ENCODE measurements around the gene ST3GAL4.

The ST3GAL4 gene

DNA sequence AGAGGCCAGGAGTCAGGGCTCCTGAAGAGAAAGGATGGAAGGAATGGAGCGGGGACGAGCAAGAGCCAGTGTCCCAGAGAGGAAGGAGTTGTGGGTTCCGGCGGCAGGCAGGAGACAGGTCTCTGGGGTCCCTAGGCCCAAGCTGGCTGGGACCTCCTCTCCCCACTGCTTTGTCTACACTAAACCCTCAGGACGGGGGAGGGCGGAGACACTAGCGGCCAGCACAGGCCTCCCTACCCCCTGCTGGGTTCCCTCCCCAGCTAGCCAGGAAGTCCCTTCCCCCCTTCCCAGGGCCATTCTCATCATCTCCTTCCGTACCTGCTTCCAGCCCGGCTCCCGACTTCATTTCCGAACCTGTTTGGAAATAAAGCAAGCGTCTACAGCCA is 79.5 kb downstream of the ST3GAL4 start:
- no peak for DNase-seq (ENCODE audit: low read depth)
- no peak overlapping the region for H3K4me3 ChIP-seq (ENCODE audit: low read depth, low read length)
- TF ChIP-seq, protein P1, sequence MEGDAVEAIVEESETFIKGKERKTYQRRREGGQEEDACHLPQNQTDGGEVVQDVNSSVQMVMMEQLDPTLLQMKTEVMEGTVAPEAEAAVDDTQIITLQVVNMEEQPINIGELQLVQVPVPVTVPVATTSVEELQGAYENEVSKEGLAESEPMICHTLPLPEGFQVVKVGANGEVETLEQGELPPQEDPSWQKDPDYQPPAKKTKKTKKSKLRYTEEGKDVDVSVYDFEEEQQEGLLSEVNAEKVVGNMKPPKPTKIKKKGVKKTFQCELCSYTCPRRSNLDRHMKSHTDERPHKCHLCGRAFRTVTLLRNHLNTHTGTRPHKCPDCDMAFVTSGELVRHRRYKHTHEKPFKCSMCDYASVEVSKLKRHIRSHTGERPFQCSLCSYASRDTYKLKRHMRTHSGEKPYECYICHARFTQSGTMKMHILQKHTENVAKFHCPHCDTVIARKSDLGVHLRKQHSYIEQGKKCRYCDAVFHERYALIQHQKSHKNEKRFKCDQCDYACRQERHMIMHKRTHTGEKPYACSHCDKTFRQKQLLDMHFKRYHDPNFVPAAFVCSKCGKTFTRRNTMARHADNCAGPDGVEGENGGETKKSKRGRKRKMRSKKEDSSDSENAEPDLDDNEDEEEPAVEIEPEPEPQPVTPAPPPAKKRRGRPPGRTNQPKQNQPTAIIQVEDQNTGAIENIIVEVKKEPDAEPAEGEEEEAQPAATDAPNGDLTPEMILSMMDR (IDR thresholded peaks at IDR 0.05; ENCODE audit: control insufficient read depth, extremely low read depth, insufficient read depth): no peak

DNA sequence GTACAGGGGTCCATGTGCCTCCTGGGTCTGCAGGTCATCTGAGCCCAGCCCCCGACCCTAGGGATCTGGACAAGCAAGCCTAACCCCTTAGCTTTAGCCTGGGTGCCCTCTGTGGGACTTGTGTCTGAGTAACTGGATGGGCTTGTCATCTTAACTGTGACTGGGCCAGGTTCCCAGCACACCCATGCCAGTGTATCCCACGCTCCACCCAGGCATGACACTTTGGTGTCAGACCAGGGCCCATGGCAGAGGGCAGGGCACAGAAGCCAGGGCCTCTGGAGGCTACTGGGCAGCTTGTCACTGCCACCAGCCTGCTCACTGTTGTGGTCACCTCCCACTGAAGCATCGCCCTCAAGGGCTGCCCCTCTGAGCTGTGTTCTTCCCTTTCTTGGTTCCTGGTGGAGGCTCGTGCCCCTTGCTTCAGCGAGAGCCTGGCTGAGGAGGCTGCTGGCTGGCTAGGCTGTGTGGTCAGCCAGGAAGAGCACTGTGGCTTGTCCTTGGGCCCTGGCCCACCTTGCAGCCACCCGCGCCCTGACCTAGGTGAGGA is 80.8 kb downstream of the ST3GAL4 start:
- TF ChIP-seq, protein P1 (IDR thresholded peaks at IDR 0.05; ENCODE audit: control insufficient read depth, extremely low read depth, insufficient read depth): no peak
- no peak overlapping the region for H3K4me3 ChIP-seq (ENCODE audit: low read depth, low read length)
- DNase-seq (ENCODE audit: low read depth): no peak

DNA sequence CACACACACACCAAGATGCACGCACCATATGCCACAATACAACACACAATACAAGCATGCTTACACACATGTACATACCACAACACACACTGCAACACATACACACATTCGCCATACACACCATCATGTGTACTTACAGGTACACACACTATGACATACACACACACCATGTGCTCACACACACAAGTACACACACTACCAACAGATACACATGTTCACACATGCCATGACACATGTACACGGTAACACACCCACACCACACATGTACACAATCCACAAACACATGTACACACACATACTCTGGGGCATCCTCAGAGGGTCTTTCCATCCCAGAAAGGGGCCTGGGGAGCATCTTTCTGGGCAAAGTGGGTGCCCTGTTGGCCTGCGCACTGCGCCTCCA is 82.2 kb downstream of the ST3GAL4 start:
- TF ChIP-seq, protein P1 (IDR thresholded peaks at IDR 0.05; ENCODE audit: control insufficient read depth, extremely low read depth, insufficient read depth): no peak
- no peak overlapping the region for H3K4me3 ChIP-seq (ENCODE audit: low read depth, low read length)
- no peak for DNase-seq (ENCODE audit: low read depth)

DNA sequence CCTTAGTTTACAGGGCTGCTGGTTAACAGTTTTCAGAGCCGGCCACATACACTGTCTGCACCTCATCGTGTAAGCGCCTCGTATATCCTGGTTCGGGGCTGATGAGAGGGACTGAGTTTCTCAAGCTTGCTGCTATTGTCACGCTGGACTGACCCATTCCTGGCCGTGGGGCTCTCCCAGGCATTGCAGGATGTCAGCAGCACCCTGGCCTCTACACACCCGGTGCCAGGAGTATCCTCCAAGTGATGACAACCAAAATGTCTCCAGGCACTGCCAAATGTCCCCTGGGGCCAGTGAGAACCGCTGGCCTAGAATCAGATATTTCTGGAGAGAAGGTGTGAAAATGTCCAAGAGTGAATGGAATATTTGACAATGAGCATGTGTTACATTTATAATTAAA is 82.8 kb downstream of the ST3GAL4 start:
- no peak overlapping the region for H3K4me3 ChIP-seq (ENCODE audit: low read depth, low read length)
- DNase-seq (ENCODE audit: low read depth): no peak
- TF ChIP-seq, protein P1 (IDR thresholded peaks at IDR 0.05; ENCODE audit: control insufficient read depth, extremely low read depth, insufficient read depth): no peak

DNA sequence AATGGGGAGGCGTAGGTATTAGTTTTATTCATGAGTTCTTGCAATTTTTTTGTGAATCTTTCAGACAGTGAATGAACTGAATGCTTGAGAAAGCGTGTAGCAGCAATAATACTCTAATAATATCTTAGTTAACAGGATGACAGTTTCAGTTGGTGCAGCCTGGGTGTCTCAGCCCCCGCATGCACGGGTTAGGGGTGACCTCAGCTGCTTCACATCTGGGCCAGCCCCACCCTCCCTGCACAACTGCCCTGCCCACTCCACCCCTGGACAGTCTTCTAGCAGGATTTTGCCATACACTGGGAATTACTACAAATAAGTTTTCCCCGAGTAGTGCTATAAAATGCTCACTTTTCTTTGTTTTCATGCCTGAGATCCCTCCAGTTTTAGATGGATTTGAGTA is 83.2 kb downstream of the ST3GAL4 start:
- no peak overlapping the region for H3K4me3 ChIP-seq (ENCODE audit: low read depth, low read length)
- no peak for DNase-seq (ENCODE audit: low read depth)

DNA sequence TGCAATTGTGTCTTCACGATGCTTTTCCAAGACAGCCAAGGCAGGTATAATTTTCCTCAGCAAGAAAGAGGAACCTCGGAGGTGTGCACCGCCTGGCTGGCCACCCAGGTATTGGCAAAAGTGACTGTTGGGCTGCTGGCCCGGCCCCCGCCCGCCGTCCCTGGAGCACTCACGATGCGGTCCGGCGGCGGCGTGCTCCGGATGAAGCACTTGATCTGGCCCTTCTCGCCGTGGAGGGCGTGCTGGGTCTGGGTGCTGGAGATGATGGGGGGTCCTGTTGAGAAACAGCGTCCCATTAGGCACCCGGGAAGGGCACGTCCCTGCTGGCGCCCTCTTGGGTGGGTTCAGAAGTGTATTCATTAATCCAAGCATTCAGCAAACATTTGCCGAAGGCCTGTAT is 84.8 kb downstream of the ST3GAL4 start:
- TF ChIP-seq, protein P1 (IDR thresholded peaks at IDR 0.05; ENCODE audit: control insufficient read depth, extremely low read depth, insufficient read depth): no peak
- DNase-seq (ENCODE audit: low read depth): no peak
- H3K4me3 ChIP-seq (ENCODE audit: low read depth, low read length): no peak overlapping the region

More for the DNA sequence above, 83.2 kb downstream of the ST3GAL4 start:
- TF ChIP-seq, protein P1 (IDR thresholded peaks at IDR 0.05; ENCODE audit: control insufficient read depth, extremely low read depth, insufficient read depth): no peak

DNA sequence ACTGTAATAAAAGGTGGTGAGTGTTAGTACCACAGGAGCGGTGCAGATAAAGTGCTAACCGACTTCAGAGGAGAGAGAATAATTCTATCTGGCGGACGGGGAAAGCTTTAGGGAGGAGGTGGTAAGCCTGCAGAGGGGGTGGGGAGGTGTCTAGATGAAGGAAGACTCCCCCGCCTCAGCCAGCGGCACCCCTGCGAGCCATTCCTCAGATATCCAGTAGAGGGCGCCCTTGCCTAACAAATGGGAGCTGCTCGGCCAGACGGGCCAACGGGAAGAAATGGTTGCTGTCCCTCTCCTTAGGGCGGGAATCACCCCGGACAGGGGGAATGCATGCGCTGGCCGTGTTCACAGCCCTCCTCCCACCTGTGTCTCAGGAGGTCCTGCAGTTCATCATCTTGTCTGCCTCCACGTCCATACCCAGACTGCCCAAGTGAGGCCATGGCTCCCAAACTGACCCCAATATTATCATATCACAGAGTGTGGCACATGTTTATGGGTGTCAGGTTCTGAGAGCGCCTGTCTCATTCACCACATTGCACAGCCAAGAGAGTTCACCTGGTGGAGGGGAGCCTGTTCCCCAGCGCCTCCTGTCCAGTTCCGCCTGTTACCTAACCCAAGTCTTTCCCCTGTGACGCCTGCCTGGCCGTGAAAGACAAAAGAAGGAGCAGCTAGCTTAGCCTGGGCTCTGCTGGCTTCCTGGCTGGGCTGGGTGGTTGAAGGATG is 85.5 kb downstream of the ST3GAL4 start:
- H3K4me3 ChIP-seq (ENCODE audit: low read depth, low read length): no peak overlapping the region

More for the DNA sequence above, 85.5 kb downstream of the ST3GAL4 start:
- no peak for DNase-seq (ENCODE audit: low read depth)
- TF ChIP-seq, protein P1 (IDR thresholded peaks at IDR 0.05; ENCODE audit: control insufficient read depth, extremely low read depth, insufficient read depth): peak; percentile 90
